ENCODE measurements around the gene PROM2. TPM values are rescaled to one million over a fixed set of nuclear protein-coding genes. Genes with fewer than 3 reads are reported as not detected.

Gene PROM2
- total and polyA plus RNA-seq, 11 donors: 0.35 to 1.9 (median 1.1) TPM

DNA sequence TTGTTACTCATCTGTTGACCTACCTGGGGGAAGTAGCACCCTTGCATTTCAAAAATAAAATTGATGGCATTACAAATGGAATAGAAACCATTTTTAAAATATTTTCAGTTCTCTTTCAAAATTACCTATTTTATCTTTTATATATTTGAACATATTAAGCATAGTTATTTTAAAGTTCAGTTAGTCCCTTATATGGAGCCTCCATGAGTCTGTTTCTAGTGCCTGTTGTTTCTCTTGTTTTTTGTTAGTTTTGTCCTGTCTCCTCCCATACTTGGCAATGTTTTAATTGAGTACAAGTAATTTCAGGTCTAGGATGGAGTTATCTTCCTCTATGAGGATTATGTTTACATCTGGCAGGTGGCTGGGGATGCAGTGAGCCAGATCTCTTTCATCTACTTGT is 17.0 kb downstream of the PROM2 start:
- peaks cover 0 to 25% (median 10%) of the 10 kb centered on the region in 12 donors for H3K9me3 ChIP-seq
- no peak overlapping the region for H3K27ac ChIP-seq
- ATAC-seq (no peak), DNase-seq (no peak)
- no peaks in the 10 kb centered on the region for H3K4me1 ChIP-seq
- no peak overlapping the region for H3K4me3 ChIP-seq
- TF ChIP-seq POLR2A (IDR thresholded peaks at IDR 0.05): no peak
- TF ChIP-seq, protein P1, sequence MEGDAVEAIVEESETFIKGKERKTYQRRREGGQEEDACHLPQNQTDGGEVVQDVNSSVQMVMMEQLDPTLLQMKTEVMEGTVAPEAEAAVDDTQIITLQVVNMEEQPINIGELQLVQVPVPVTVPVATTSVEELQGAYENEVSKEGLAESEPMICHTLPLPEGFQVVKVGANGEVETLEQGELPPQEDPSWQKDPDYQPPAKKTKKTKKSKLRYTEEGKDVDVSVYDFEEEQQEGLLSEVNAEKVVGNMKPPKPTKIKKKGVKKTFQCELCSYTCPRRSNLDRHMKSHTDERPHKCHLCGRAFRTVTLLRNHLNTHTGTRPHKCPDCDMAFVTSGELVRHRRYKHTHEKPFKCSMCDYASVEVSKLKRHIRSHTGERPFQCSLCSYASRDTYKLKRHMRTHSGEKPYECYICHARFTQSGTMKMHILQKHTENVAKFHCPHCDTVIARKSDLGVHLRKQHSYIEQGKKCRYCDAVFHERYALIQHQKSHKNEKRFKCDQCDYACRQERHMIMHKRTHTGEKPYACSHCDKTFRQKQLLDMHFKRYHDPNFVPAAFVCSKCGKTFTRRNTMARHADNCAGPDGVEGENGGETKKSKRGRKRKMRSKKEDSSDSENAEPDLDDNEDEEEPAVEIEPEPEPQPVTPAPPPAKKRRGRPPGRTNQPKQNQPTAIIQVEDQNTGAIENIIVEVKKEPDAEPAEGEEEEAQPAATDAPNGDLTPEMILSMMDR (IDR thresholded peaks at IDR 0.05): no peak
- H3K36me3 ChIP-seq: no peaks in the 10 kb centered on the region
- H3K27me3 ChIP-seq: peaks cover 0 to 5% (median 0%) of the 10 kb centered on the region in 9 donors
- intact Hi-C loops (cut with DNase I): no loop called here

DNA sequence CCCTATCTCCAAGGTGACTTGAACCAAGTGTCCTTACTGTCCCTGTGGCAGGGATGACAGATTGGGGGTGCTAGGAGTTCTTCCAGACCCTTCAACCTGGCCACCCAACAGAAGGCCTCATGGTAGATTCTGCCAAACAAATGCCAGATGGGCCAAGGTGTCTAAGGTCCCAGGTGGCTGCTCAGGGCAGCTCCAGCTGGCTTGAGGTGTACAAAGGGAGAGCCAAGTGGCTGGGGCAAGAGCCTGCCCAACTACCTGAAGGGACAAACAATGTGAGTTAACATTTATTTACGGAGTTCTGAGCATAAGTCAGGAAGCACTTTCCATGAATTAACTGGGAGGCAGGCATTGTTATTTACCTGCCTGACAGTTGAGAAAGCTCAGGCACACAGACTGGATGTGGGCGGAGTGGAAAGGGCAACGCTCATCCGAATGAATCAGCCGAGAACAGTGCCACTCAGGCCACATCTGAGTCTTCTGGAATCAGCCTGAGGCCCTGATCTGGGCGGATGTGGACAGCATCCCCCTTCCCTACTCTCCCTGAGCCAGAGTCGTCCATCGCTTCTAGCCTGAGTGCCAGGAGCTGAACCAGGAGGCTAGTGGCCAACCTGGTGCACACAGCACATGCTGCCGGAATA is 18.5 kb downstream of the PROM2 start:
- ATAC-seq (no peak), DNase-seq (no peak)
- Histone ChIP-seq H3K4me1 (no peaks in the 10 kb centered on the region), H3K27ac (no peak overlapping the region), H3K9me3 (peaks cover 0 to 25% (median 10%) of the 10 kb centered on the region in 12 donors), H3K27me3 (peaks cover 0 to 10% (median 0%) of the 10 kb centered on the region in 9 donors), H3K4me3 (no peak overlapping the region), H3K36me3 (no peaks in the 10 kb centered on the region)
- TF ChIP-seq, protein P1 (IDR thresholded peaks at IDR 0.05): no peak
- TF ChIP-seq POLR2A (IDR thresholded peaks at IDR 0.05): no peak
- WGBS, 4 donors: 88 to 95% (median 90%) methylated on average over 9 of the region's 9 CpGs
- intact Hi-C loops (cut with DNase I): no loop called here

DNA sequence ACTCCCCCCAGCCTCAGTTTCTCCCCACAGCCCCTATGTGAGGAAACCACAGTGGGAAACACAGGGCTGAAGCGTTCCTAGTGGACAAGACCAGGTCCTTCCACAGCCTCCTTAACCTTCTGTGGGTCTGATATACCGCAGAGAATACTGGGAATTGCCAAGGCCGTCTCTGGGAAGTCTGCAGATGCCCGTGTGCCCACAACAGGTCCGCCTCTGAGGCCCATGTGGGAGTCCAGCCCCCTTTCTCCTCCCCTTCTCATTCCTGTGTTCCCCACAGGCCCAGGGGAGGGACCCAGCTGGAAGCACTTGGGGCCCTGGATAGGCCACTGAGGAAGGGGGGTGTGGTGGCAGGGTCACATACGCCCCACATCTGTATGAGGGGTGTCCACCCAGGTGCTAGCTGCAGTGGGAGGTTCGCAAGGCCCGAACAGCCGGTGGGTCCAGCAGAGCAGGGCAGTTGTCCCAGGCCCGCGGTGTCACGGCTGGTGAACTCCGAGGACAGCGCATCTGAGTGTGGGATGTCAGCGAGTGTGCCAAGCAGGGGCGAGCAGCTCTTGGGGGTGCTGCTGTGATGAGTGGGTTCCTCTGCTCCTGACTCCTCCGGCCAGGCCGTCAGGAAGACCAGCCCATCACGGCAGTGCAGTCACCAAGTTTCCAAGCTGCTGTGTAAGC is 20.5 kb downstream of the PROM2 start:
- WGBS, 4 donors: 85 to 91% (median 87%) methylated on average over 17 to 19 of the region's 19 CpGs
- Histone ChIP-seq H3K27ac (no peak overlapping the region), H3K9me3 (peaks cover 0 to 25% (median 10%) of the 10 kb centered on the region in 12 donors), H3K4me1 (no peaks in the 10 kb centered on the region), H3K27me3 (peaks cover 0 to 22% (median 0%) of the 10 kb centered on the region in 9 donors), H3K36me3 (no peaks in the 10 kb centered on the region), H3K4me3 (no peak overlapping the region)
- ATAC-seq (no peak), DNase-seq (no peak)
- intact Hi-C loops (cut with DNase I): no loop called here
- no peak for TF ChIP-seq POLR2A (IDR thresholded peaks at IDR 0.05)
- TF ChIP-seq, protein P1 (IDR thresholded peaks at IDR 0.05): no peak

DNA sequence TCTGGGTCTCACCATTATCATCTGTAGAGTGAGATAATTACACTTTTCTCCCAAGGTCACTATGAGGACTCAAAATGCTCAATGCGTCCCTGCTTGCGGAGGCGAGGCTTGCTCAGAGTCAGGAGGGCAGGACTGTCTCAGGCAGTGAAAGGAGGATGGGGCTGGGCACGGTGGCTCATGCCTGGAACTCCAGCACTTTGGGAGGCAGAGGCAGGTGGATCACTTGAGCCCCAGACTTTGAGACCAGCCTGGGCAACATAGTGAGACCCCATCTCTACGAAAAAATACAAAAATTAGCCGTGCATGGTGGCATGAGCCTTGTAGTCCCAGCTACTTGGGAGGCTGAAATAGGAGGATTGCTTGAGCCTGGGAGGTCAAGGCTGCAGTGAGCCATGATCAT is 21.1 kb downstream of the PROM2 start:
- TF ChIP-seq POLR2A (IDR thresholded peaks at IDR 0.05): no peak
- TF ChIP-seq, protein P1 (IDR thresholded peaks at IDR 0.05): no peak
- Histone ChIP-seq H3K27me3 (peaks cover 0 to 25% (median 3%) of the 10 kb centered on the region in 9 donors), H3K27ac (no peak overlapping the region), H3K36me3 (no peaks in the 10 kb centered on the region), H3K4me1 (no peaks in the 10 kb centered on the region), H3K9me3 (peaks cover 0 to 22% (median 10%) of the 10 kb centered on the region in 12 donors), H3K4me3 (no peak overlapping the region)
- DNase-seq: no peak
- no peak for ATAC-seq
- intact Hi-C loops (cut with DNase I): no loop called here
- 89 to 95% (median 89%) methylated on average over 6 of the region's 6 CpGs for WGBS, 4 donors
